HFF-Myc (cell line): Measurements from ENCODE around the gene PID1.
"Not testable (repeated sequence)": the region's sequence is repeated elsewhere in the genome, so short reads cannot be mapped to it uniquely, and the experiment has no call there.

Experiments
- DNase-seq: peaks from one replicate; pipeline ENCODE4 v3.0.0-alpha.2; 2011; ENCODE audit warnings: low read depth; ENCODE audit errors: extremely low read depth
- H3K4me3 ChIP-seq: replicated peaks from 2 replicates; pipeline ENCODE4 v1.5.1; 2011; ENCODE audit warnings: low read depth, mild to moderate bottlenecking, control low read depth, low read length
- CTCF ChIP-seq: IDR thresholded peaks from 2 replicates; pipeline ENCODE4 v1.5.1; 2012; ENCODE audit warnings: mild to moderate bottlenecking, low read depth, low read length, control low read depth; ENCODE audit errors: missing control alignments

The PID1 gene

GRCh38 chr2:229193281-229193680 lies 77.8 kb downstream of the PID1 start:
- no peak for TF ChIP-seq CTCF
- DNase-seq: no peak
- no peak overlapping the region for H3K4me3 ChIP-seq

- no peak for TF ChIP-seq CTCF
- DNase-seq: no peak
- H3K4me3 ChIP-seq: no peak overlapping the region
Measured at GRCh38 chr2:229191413-229191812, 79.7 kb downstream of the PID1 start.

GRCh38 chr2:229187123-229187522 lies 84.0 kb downstream of the PID1 start:
- not testable (repeated sequence) for H3K4me3 ChIP-seq, DNase-seq

- H3K4me3 ChIP-seq: no peak overlapping the region
- DNase-seq: no peak
- TF ChIP-seq CTCF: no peak
Measured at GRCh38 chr2:229181641-229182040, 89.4 kb downstream of the PID1 start.

GRCh38 chr2:229180658-229181057 lies 90.4 kb downstream of the PID1 start:
- DNase-seq: no peak
- TF ChIP-seq CTCF: no peak
- H3K4me3 ChIP-seq: no peak overlapping the region

GRCh38 chr2:229179628-229180027 lies 91.5 kb downstream of the PID1 start:
- H3K4me3 ChIP-seq: no peak overlapping the region
- DNase-seq: no peak
- TF ChIP-seq CTCF: no peak

- DNase-seq: no peak
- no peak for TF ChIP-seq CTCF
- H3K4me3 ChIP-seq: no peak overlapping the region
Measured at GRCh38 chr2:229178706-229179105, 92.4 kb downstream of the PID1 start.
